ENCODE data around the gene WDR90. TPM values are rescaled to one million over a fixed set of nuclear protein-coding genes. Genes with fewer than 3 reads are reported as not detected.

Gene WDR90
- polyA plus RNA-seq, 2 donors, result 19.5 to 45.3 TPM

GRCh38 chr16:616733-617586 lies 32.2 kb upstream of the WDR90 start:
- peaks cover 3 to 19% of the 10 kb centered on the region in 2 donors for H3K36me3 ChIP-seq (ENCODE audit: control insufficient read depth in 2 of 2, insufficient read depth in 2 of 2, low read length in 1 of 2)
- no peak overlapping the region for H3K27ac ChIP-seq (ENCODE audit: low read depth in 2 of 2, low read length in 1 of 2)
- H3K4me3 ChIP-seq (ENCODE audit: low read depth in 1 of 2, low read length in 2 of 2), result no peak overlapping the region
- no peaks in the 10 kb centered on the region for H3K27me3 ChIP-seq (ENCODE audit: control insufficient read depth in 1 of 2, insufficient read depth in 2 of 2, low read length in 2 of 2)
- 92% methylated on average over 39 of the region's 39 CpGs for WGBS, 2 donors
- peaks cover 6 to 14% of the 10 kb centered on the region in 2 donors for H3K4me1 ChIP-seq (ENCODE audit: control insufficient read depth in 2 of 2, insufficient read depth in 2 of 2, low read length in 1 of 2)
- no peaks in the 10 kb centered on the region for H3K9me3 ChIP-seq (ENCODE audit: control insufficient read depth in 2 of 2, insufficient read depth in 1 of 2, low read depth in 1 of 2, low read length in 1 of 2)

GRCh38 chr16:617855-618254 lies 31.3 kb upstream of the WDR90 start:
- peaks cover 3 to 19% of the 10 kb centered on the region in 2 donors for H3K36me3 ChIP-seq (ENCODE audit: control insufficient read depth in 2 of 2, insufficient read depth in 2 of 2, low read length in 1 of 2)
- no peak overlapping the region for H3K4me3 ChIP-seq (ENCODE audit: low read depth in 1 of 2, low read length in 2 of 2)
- no peaks in the 10 kb centered on the region for H3K27me3 ChIP-seq (ENCODE audit: control insufficient read depth in 1 of 2, insufficient read depth in 2 of 2, low read length in 2 of 2)
- no peak overlapping the region for H3K27ac ChIP-seq (ENCODE audit: low read depth in 2 of 2, low read length in 1 of 2)
- peaks cover 6 to 14% of the 10 kb centered on the region in 2 donors for H3K4me1 ChIP-seq (ENCODE audit: control insufficient read depth in 2 of 2, insufficient read depth in 2 of 2, low read length in 1 of 2)
- 68 to 75% methylated on average over 15 to 16 of the region's 16 CpGs for WGBS, 2 donors
- no peaks in the 10 kb centered on the region for H3K9me3 ChIP-seq (ENCODE audit: control insufficient read depth in 2 of 2, insufficient read depth in 1 of 2, low read depth in 1 of 2, low read length in 1 of 2)

GRCh38 chr16:619476-620100 lies 29.6 kb upstream of the WDR90 start:
- H3K9me3 ChIP-seq (ENCODE audit: control insufficient read depth in 2 of 2, insufficient read depth in 1 of 2, low read depth in 1 of 2, low read length in 1 of 2), result no peaks in the 10 kb centered on the region
- H3K27me3 ChIP-seq (ENCODE audit: control insufficient read depth in 1 of 2, insufficient read depth in 2 of 2, low read length in 2 of 2), result no peaks in the 10 kb centered on the region
- peaks cover 3 to 16% of the 10 kb centered on the region in 2 donors for H3K36me3 ChIP-seq (ENCODE audit: control insufficient read depth in 2 of 2, insufficient read depth in 2 of 2, low read length in 1 of 2)
- H3K4me1 ChIP-seq (ENCODE audit: control insufficient read depth in 2 of 2, insufficient read depth in 2 of 2, low read length in 1 of 2), result peaks cover 4 to 14% of the 10 kb centered on the region in 2 donors
- H3K27ac ChIP-seq (ENCODE audit: low read depth in 2 of 2, low read length in 1 of 2), result no peak overlapping the region
- H3K4me3 ChIP-seq (ENCODE audit: low read depth in 1 of 2, low read length in 2 of 2), result no peak overlapping the region
- 80 to 81% methylated on average over 20 of the region's 20 CpGs for WGBS, 2 donors

GRCh38 chr16:620700-621525 lies 28.3 kb upstream of the WDR90 start:
- Histone ChIP-seq H3K9me3 (ENCODE audit: control insufficient read depth in 2 of 2, insufficient read depth in 1 of 2, low read depth in 1 of 2, low read length in 1 of 2) (no peaks in the 10 kb centered on the region), H3K27ac (ENCODE audit: low read depth in 2 of 2, low read length in 1 of 2) (no peak overlapping the region), H3K27me3 (ENCODE audit: control insufficient read depth in 1 of 2, insufficient read depth in 2 of 2, low read length in 2 of 2) (no peaks in the 10 kb centered on the region), H3K36me3 (ENCODE audit: control insufficient read depth in 2 of 2, insufficient read depth in 2 of 2, low read length in 1 of 2) (peaks cover 3 to 19% of the 10 kb centered on the region in 2 donors), H3K4me3 (ENCODE audit: low read depth in 1 of 2, low read length in 2 of 2) (no peak overlapping the region), H3K4me1 (ENCODE audit: control insufficient read depth in 2 of 2, insufficient read depth in 2 of 2, low read length in 1 of 2) (peaks cover 4 to 14% of the 10 kb centered on the region in 2 donors)
- 57 to 66% methylated on average over 41 of the region's 41 CpGs for WGBS, 2 donors

GRCh38 chr16:621526-622105 lies 27.5 kb upstream of the WDR90 start:
- Histone ChIP-seq H3K27ac (ENCODE audit: low read depth in 2 of 2, low read length in 1 of 2) (no peak overlapping the region), H3K4me3 (ENCODE audit: low read depth in 1 of 2, low read length in 2 of 2) (no peak overlapping the region), H3K27me3 (ENCODE audit: control insufficient read depth in 1 of 2, insufficient read depth in 2 of 2, low read length in 2 of 2) (no peaks in the 10 kb centered on the region), H3K36me3 (ENCODE audit: control insufficient read depth in 2 of 2, insufficient read depth in 2 of 2, low read length in 1 of 2) (peaks cover 3 to 24% of the 10 kb centered on the region in 2 donors), H3K9me3 (ENCODE audit: control insufficient read depth in 2 of 2, insufficient read depth in 1 of 2, low read depth in 1 of 2, low read length in 1 of 2) (no peaks in the 10 kb centered on the region), H3K4me1 (ENCODE audit: control insufficient read depth in 2 of 2, insufficient read depth in 2 of 2, low read length in 1 of 2) (peaks cover 4 to 14% of the 10 kb centered on the region in 2 donors)
- 60 to 65% methylated on average over 21 of the region's 21 CpGs for WGBS, 2 donors

DNA sequence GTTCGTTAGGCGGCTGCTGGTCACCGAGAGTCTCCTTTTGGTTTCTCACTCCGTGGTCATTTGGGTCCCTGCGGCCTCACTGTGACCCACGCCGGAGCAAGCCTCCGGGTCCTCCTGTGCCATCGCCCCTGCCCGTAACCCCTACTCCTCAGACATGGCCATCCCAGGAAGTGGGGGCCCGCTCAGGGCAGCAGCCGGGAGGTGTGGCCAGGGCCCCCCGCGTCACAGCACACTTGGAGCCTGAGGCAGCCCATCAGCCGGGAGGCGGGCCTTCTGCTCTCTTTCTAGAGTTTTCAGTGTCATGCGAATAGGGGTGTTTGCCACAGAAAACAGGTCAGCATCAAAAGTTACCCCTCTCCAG lies 26.3 kb upstream of the WDR90 start:
- H3K9me3 ChIP-seq (ENCODE audit: control insufficient read depth in 2 of 2, insufficient read depth in 1 of 2, low read depth in 1 of 2, low read length in 1 of 2), result no peaks in the 10 kb centered on the region
- no peaks in the 10 kb centered on the region for H3K27me3 ChIP-seq (ENCODE audit: control insufficient read depth in 1 of 2, insufficient read depth in 2 of 2, low read length in 2 of 2)
- peaks cover 4 to 14% of the 10 kb centered on the region in 2 donors for H3K4me1 ChIP-seq (ENCODE audit: control insufficient read depth in 2 of 2, insufficient read depth in 2 of 2, low read length in 1 of 2)
- H3K4me3 ChIP-seq (ENCODE audit: low read depth in 1 of 2, low read length in 2 of 2), result no peak overlapping the region
- no peak overlapping the region for H3K27ac ChIP-seq (ENCODE audit: low read depth in 2 of 2, low read length in 1 of 2)
- peaks cover under 1 to 24% of the 10 kb centered on the region in 2 donors for H3K36me3 ChIP-seq (ENCODE audit: control insufficient read depth in 2 of 2, insufficient read depth in 2 of 2, low read length in 1 of 2)
- WGBS, 2 donors, result 91 to 96% methylated on average over 17 of the region's 17 CpGs

DNA sequence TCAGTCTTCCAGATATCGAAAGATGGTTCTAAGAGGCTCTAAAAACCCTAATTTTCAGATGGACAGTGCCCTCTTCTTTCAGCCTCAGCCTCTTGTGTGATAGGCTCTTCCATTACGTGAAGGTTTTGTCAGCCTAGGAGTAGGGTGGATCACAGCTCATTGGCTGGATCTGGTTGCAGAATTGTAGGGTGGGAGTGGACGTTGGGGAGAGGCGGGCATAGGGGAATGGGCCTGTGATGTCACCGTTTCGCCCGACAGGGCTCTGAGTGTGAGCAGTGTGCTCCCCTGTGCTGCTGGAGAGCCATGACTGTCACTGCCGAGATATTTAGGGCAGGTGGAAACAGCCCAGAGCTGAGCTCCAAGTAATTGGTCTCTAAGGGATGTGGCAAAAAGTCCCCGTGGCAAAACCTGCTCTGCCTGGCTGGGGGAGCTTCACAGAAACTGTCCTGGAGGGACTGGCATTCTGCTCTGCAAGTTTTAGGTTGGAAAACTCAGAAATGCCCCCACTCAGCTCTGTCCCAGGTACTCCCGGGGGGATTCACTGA lies 24.6 kb upstream of the WDR90 start:
- H3K4me3 ChIP-seq (ENCODE audit: low read depth in 1 of 2, low read length in 2 of 2), result no peak overlapping the region
- 79 to 82% methylated on average over 10 of the region's 10 CpGs for WGBS, 2 donors
- H3K9me3 ChIP-seq (ENCODE audit: control insufficient read depth in 2 of 2, insufficient read depth in 1 of 2, low read depth in 1 of 2, low read length in 1 of 2), result no peaks in the 10 kb centered on the region
- H3K27me3 ChIP-seq (ENCODE audit: control insufficient read depth in 1 of 2, insufficient read depth in 2 of 2, low read length in 2 of 2), result no peaks in the 10 kb centered on the region
- H3K36me3 ChIP-seq (ENCODE audit: control insufficient read depth in 2 of 2, insufficient read depth in 2 of 2, low read length in 1 of 2), result peaks cover 0 to 35% of the 10 kb centered on the region in 2 donors
- peaks cover 6 to 11% of the 10 kb centered on the region in 2 donors for H3K4me1 ChIP-seq (ENCODE audit: control insufficient read depth in 2 of 2, insufficient read depth in 2 of 2, low read length in 1 of 2)
- no peak overlapping the region for H3K27ac ChIP-seq (ENCODE audit: low read depth in 2 of 2, low read length in 1 of 2)

DNA sequence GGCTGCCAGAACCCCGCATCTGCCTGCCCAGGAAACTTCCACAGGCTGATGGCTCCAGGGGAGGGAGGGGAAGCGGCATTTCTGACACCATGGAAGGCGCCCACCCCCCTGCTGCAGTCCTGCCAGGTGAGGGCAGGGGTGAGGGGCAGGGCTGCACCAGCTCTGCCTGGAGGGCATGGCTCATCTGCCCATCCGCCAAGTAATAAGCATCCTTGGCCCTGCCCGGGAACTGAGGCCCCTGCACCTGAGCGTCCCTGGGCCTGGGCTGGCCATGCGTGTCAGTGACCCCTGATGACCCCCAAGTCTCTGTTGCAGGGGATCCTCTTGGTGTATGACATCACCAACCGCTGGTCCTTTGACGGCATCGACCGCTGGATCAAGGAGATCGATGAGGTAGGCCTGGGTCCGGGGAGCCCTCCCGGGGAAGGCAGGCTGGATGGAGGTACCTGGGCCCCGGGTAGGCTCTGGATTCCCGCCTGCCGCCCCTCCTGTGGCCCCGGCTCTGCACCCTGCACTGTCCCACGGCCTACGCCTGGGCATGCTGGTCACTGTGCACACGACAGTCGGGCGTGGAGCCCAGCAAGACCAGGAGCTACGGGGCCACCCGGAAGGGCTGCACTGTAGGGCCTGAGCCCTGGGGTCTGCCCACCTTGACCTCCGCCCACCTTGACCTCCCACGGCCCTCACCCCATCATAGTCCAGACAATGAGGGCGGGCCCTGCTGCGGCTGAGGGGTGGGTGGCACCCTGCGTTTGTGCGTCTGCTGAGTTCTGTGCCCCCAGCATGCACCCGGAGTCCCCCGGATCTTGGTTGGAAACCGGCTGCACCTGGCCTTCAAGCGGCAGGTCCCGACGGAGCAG lies 23.8 kb upstream of the WDR90 start:
- peaks cover 0 to 35% of the 10 kb centered on the region in 2 donors for H3K36me3 ChIP-seq (ENCODE audit: control insufficient read depth in 2 of 2, insufficient read depth in 2 of 2, low read length in 1 of 2)
- no peak overlapping the region for H3K4me3 ChIP-seq (ENCODE audit: low read depth in 1 of 2, low read length in 2 of 2)
- no peak overlapping the region for H3K27ac ChIP-seq (ENCODE audit: low read depth in 2 of 2, low read length in 1 of 2)
- peaks cover 9 to 11% of the 10 kb centered on the region in 2 donors for H3K4me1 ChIP-seq (ENCODE audit: control insufficient read depth in 2 of 2, insufficient read depth in 2 of 2, low read length in 1 of 2)
- H3K27me3 ChIP-seq (ENCODE audit: control insufficient read depth in 1 of 2, insufficient read depth in 2 of 2, low read length in 2 of 2), result no peaks in the 10 kb centered on the region
- H3K9me3 ChIP-seq (ENCODE audit: control insufficient read depth in 2 of 2, insufficient read depth in 1 of 2, low read depth in 1 of 2, low read length in 1 of 2), result no peaks in the 10 kb centered on the region
- WGBS, 2 donors, result 92 to 93% methylated on average over 37 of the region's 37 CpGs
